ENCODE measurements around the gene OR10A2. TPM values are rescaled to one million over a fixed set of nuclear protein-coding genes. Genes with fewer than 3 reads are reported as not detected.

Gene OR10A2
- total RNA-seq, 1 donor from 2014 or later, result not detected

DNA sequence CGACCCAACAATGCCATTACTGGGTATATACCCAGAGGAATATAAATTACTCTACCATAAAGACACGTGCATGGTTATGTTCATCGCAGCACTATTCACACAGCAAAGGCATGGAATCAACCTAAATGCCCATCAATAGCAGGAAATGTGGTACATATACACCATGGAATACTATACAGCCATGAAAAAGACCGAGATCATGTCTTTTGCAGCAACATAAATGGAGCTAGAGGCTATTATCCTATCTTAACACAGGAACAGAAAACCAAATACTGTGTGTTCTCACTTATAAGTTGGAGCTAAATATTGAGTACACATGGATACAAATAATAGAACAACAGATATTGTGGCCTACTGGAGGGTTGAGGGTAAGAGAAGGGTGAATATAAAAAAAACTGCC is 26.0 kb downstream of the OR10A2 start:
- intact Hi-C loops (cut with DNase I), result no loop called here
- no peaks in the 10 kb centered on the region for H3K4me1 ChIP-seq
- TF ChIP-seq, protein P1, sequence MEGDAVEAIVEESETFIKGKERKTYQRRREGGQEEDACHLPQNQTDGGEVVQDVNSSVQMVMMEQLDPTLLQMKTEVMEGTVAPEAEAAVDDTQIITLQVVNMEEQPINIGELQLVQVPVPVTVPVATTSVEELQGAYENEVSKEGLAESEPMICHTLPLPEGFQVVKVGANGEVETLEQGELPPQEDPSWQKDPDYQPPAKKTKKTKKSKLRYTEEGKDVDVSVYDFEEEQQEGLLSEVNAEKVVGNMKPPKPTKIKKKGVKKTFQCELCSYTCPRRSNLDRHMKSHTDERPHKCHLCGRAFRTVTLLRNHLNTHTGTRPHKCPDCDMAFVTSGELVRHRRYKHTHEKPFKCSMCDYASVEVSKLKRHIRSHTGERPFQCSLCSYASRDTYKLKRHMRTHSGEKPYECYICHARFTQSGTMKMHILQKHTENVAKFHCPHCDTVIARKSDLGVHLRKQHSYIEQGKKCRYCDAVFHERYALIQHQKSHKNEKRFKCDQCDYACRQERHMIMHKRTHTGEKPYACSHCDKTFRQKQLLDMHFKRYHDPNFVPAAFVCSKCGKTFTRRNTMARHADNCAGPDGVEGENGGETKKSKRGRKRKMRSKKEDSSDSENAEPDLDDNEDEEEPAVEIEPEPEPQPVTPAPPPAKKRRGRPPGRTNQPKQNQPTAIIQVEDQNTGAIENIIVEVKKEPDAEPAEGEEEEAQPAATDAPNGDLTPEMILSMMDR (IDR thresholded peaks at IDR 0.05), result no peak
- H3K27ac ChIP-seq, result no peak overlapping the region
- DNase-seq, result no peak
- H3K9me3 ChIP-seq, result no peaks in the 10 kb centered on the region
- no peaks in the 10 kb centered on the region for H3K27me3 ChIP-seq (ENCODE audit: low read depth)
- H3K4me3 ChIP-seq, result no peak overlapping the region
- no peak for ATAC-seq
- H3K36me3 ChIP-seq, result no peaks in the 10 kb centered on the region

GRCh38 chr11:6889835-6890234 is 27.0 kb downstream of the OR10A2 start:
- H3K4me1 ChIP-seq, result no peaks in the 10 kb centered on the region
- no peak overlapping the region for H3K4me3 ChIP-seq
- intact Hi-C loops (cut with DNase I), result no loop called here
- DNase-seq (no peak), ATAC-seq (no peak)
- TF ChIP-seq, protein P1 (IDR thresholded peaks at IDR 0.05), result no peak
- no peaks in the 10 kb centered on the region for H3K27me3 ChIP-seq (ENCODE audit: low read depth)
- H3K9me3 ChIP-seq, result no peaks in the 10 kb centered on the region
- no peaks in the 10 kb centered on the region for H3K36me3 ChIP-seq
- no peak overlapping the region for H3K27ac ChIP-seq

- no peak within 1 kb of the TSS for H3K27ac ChIP-seq
- DNase-seq (no peak), ATAC-seq (no peak)
- intact Hi-C loops (cut with DNase I), result no loop called here
- TF ChIP-seq, protein P1 (IDR thresholded peaks at IDR 0.05), result no peak
- no peaks in the 10 kb centered on the region for H3K9me3 ChIP-seq
- H3K27me3 ChIP-seq (ENCODE audit: low read depth), result no peaks in the 10 kb centered on the region
- no peak within 1 kb of the TSS for H3K4me3 ChIP-seq
- no peaks in the 10 kb centered on the region for H3K36me3 ChIP-seq
- no peaks in the 10 kb centered on the region for H3K4me1 ChIP-seq
Measured at GRCh38 chr11:6892400-6892799, 29.5 kb downstream of the OR10A2 start, which contains the start of gene OR2D2. OR2D2 (minus strand) TSS chr11:6892500; CDS start chr11:6892500, 0 bp downstream.

DNA sequence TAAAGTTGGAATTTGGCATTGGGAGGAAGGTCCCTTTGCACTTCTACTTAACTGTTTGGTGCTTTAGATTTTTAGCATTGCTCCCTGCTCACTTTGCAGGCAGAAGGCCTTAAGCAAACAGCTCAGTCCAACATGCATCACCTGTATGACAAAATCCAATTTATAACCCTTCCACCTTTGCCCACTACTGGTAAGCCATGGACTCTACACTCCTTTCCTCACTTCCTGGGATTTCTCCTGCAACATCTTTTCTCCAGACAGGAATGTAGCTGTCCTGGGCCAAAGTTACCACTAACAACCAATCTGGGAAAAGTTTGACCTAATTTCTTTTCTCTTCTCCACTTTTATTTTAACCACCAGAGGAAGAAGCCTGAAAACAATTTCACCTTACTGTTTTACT is 31.2 kb downstream of the OR10A2 start:
- no peaks in the 10 kb centered on the region for H3K36me3 ChIP-seq
- H3K4me3 ChIP-seq, result no peak overlapping the region
- no peaks in the 10 kb centered on the region for H3K27me3 ChIP-seq (ENCODE audit: low read depth)
- no peak overlapping the region for H3K27ac ChIP-seq
- H3K9me3 ChIP-seq, result no peaks in the 10 kb centered on the region
- DNase-seq (no peak), ATAC-seq (no peak)
- intact Hi-C loops (cut with DNase I), result no loop called here
- TF ChIP-seq, protein P1 (IDR thresholded peaks at IDR 0.05), result no peak
- H3K4me1 ChIP-seq, result no peaks in the 10 kb centered on the region

DNA sequence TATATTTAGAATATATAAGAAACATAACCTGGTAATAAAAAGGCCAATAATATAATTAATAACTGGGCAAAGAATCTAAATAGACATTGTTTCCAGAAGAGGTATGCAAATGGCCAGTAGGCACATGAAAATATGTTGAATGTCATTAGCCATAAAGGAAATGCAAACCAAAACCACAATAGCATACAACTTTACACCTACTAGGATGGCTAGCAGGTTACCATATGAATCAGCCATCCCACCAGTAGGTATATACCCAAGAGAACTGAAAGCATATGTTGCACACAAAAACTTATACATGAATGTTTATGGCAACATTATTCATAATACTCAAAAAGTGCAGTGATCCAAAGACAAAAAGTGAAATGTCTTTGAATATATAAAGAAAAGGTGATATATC is 32.2 kb downstream of the OR10A2 start:
- H3K4me1 ChIP-seq, result no peaks in the 10 kb centered on the region
- ATAC-seq (no peak), DNase-seq (no peak)
- intact Hi-C loops (cut with DNase I), result no loop called here
- no peaks in the 10 kb centered on the region for H3K36me3 ChIP-seq
- no peak overlapping the region for H3K4me3 ChIP-seq
- TF ChIP-seq, protein P1 (IDR thresholded peaks at IDR 0.05), result no peak
- no peaks in the 10 kb centered on the region for H3K9me3 ChIP-seq
- no peaks in the 10 kb centered on the region for H3K27me3 ChIP-seq (ENCODE audit: low read depth)
- no peak overlapping the region for H3K27ac ChIP-seq

DNA sequence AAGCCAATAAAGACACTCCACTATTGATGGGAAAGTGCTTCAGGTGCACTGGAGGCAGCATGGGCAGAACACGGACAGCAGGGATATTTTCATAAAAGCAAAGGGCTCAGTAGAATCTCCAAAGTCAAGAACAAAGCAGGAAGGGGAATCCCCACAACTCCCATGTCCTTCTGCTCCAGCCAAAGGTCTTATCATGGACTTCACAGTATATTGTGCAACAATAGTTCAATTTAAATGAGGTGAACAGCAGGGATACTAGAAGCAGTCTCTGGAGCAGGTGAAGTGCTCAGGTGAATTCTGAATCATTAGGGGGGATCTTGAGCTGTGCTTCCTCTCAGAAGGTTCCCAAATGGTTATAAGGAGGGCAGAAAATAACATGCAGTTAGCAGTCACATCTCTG is 36.1 kb downstream of the OR10A2 start:
- intact Hi-C loops (cut with DNase I), result no loop called here
- no peak for ATAC-seq
- H3K36me3 ChIP-seq, result no peaks in the 10 kb centered on the region
- H3K27ac ChIP-seq, result no peak overlapping the region
- H3K4me1 ChIP-seq, result no peaks in the 10 kb centered on the region
- H3K9me3 ChIP-seq, result no peaks in the 10 kb centered on the region
- no peaks in the 10 kb centered on the region for H3K27me3 ChIP-seq (ENCODE audit: low read depth)
- H3K4me3 ChIP-seq, result no peak overlapping the region
- DNase-seq, result no peak
- TF ChIP-seq, protein P1 (IDR thresholded peaks at IDR 0.05), result no peak
